Activated naive CD8-positive, alpha-beta T cell treated with anti-CD3 and anti-CD28 coated beads, Interleukin-2, amount 10 ng/mL, durations not matched to agents 7 days and 5 days (primary cell): Measurements from ENCODE around the gene RGL2. TPM values are rescaled to one million over a fixed set of nuclear protein-coding genes. Genes with fewer than 3 reads are reported as not detected.
A peak's percentile ranks its signal among the peaks of the same experiment; 100 is the strongest.
"Not testable (repeated sequence)": the region's sequence is repeated elsewhere in the genome, so short reads cannot be mapped to it uniquely, and the experiment has no call there.

Experiments
- ATAC-seq: fragments of 150-1000 bp; cut with Tn5 transposase; one replicate; pipeline ENCODE4 v1.10.0; 2021; ENCODE audit warnings: low read depth, moderate library complexity
- POLR2A ChIA-PET: fragments of 350-600 bp; sonication (Branson Sonifier 250); formaldehyde crosslinking; loops from one replicate; lab custom pipeline; 2021; ENCODE audit warnings: antibody characterized with exemption; lab: Charles Lee
- DNase-seq: peaks from one replicate; pipeline ENCODE4 v3.0.0; 2021
- H3K27ac Mint-ChIP-seq: one replicate; pipeline ENCODE4 v1.8.0; 2022; ENCODE audit warnings: mild to moderate bottlenecking, mixed read lengths
- H3K27me3 Mint-ChIP-seq: one replicate; pipeline ENCODE4 v1.8.0; 2022; ENCODE audit warnings: mild to moderate bottlenecking, moderate library complexity, mixed read lengths
- H3K36me3 Mint-ChIP-seq: one replicate; pipeline ENCODE4 v1.8.0; 2021; ENCODE audit warnings: mild to moderate bottlenecking, mixed read lengths
- H3K4me1 Mint-ChIP-seq: one replicate; pipeline ENCODE4 v1.8.0; 2021; ENCODE audit warnings: mixed read lengths
- H3K4me3 Mint-ChIP-seq: one replicate; pipeline ENCODE4 v1.8.0; 2022; ENCODE audit warnings: mild to moderate bottlenecking, moderate library complexity, mixed read lengths
- H3K9me3 Mint-ChIP-seq: one replicate; pipeline ENCODE4 v1.8.0; 2021; ENCODE audit warnings: mixed read lengths
- total RNA-seq, 2 experiments: library from RNA; stranded (reverse); gene quantifications; one replicate each; pipeline ENCODE4 v1.2.3, GENCODE V29; 2021

RGL2 gene
- total RNA-seq, 2 experiments from 2014 or later, result 65.4 to 65.5 TPM

GRCh38 chr6:33273129-33273923, 25.4 kb downstream of the RGL2 start:
- Mint-ChIP-seq H3K9me3 (no peaks in the 10 kb centered on the region), H3K4me3 (peak overlapping the region; percentile 94), H3K27me3 (no peaks in the 10 kb centered on the region), H3K4me1 (peaks cover 44% of the 10 kb centered on the region), H3K36me3 (peaks cover 52% of the 10 kb centered on the region), H3K27ac (peak overlapping the region; percentile 99)
- no peak for ATAC-seq
- DNase-seq, result no peak
- POLR2A ChIA-PET, result interaction anchor here (0.6 to 4.3 kb wide), 5 partner anchors 16 to 306 kb away, joined by 4 to 52 read pairs (median 8); partner anchors contain the start of genes BAK1, PFDN6, PHF1 and WDR46

GRCh38 chr6:33272275-33273128, 26.2 kb downstream of the RGL2 start:
- peaks cover 44% of the 10 kb centered on the region for H3K4me1 Mint-ChIP-seq
- peak overlapping the region; percentile 99 for H3K27ac Mint-ChIP-seq
- H3K36me3 Mint-ChIP-seq, result peaks cover 57% of the 10 kb centered on the region
- POLR2A ChIA-PET, result interaction anchor here (0.6 to 4.3 kb wide), 24 partner anchors 9 to 1390 kb away, joined by 3 to 52 read pairs (median 6); partner anchors contain the start of genes BAK1, CUTA, HSD17B8 and PFDN6
- peak overlapping the region; percentile 94 for H3K4me3 Mint-ChIP-seq
- no peaks in the 10 kb centered on the region for H3K27me3 Mint-ChIP-seq
- DNase-seq (no peak), ATAC-seq (peak; percentile 6)
- no peaks in the 10 kb centered on the region for H3K9me3 Mint-ChIP-seq

- ATAC-seq, result peak; percentile 91
- H3K4me1 Mint-ChIP-seq, result peaks cover 43% of the 10 kb centered on the region
- peak within 1 kb of the TSS; percentile 99 for H3K27ac Mint-ChIP-seq
- H3K9me3 Mint-ChIP-seq, result no peaks in the 10 kb centered on the region
- POLR2A ChIA-PET, result interaction anchor here (0.7 to 4.3 kb wide), 28 partner anchors 8 to 1076 kb away, joined by 3 to 52 read pairs (median 6); partner anchors contain the start of genes BAK1, CUTA, HSD17B8 and PFDN6
- peak within 1 kb of the TSS; percentile 94 for H3K4me3 Mint-ChIP-seq
- H3K27me3 Mint-ChIP-seq, result no peaks in the 10 kb centered on the region
- peaks cover 56% of the 10 kb centered on the region for H3K36me3 Mint-ChIP-seq
- peak; percentile 87 for DNase-seq
These were observed 27.1 kb downstream of the RGL2 start, which contains the start of the genes RPS18 and VPS52 for GRCh38 chr6:33271468-33272274. TSS of gene RPS18 (plus strand) at chr6:33272075. CDS start at chr6:33272120, 45 bp downstream. TSS of gene VPS52 (minus strand) at chr6:33271876. CDS start at chr6:33271675, 201 bp downstream.

- ATAC-seq, result peak; percentile 14
- POLR2A ChIA-PET, result interaction anchor here (0.7 to 4.3 kb wide), 20 partner anchors 10 to 1076 kb away, joined by 3 to 52 read pairs (median 6); partner anchors contain the start of genes CUTA, HSD17B8, PFDN6 and PHF1
- no peak for DNase-seq
- Mint-ChIP-seq H3K4me3 (peak overlapping the region; percentile 94), H3K36me3 (peaks cover 53% of the 10 kb centered on the region), H3K27me3 (no peaks in the 10 kb centered on the region), H3K27ac (peak overlapping the region; percentile 99), H3K9me3 (no peaks in the 10 kb centered on the region), H3K4me1 (peaks cover 37% of the 10 kb centered on the region)
These were observed 27.6 kb downstream of the RGL2 start for GRCh38 chr6:33271117-33271467.

- no peaks in the 10 kb centered on the region for H3K9me3 Mint-ChIP-seq
- ATAC-seq, result no peak
- H3K27me3 Mint-ChIP-seq, result no peaks in the 10 kb centered on the region
- POLR2A ChIA-PET, result interaction anchor here (1.0 to 1.2 kb wide), 2 partner anchors 8 to 45 kb away, joined by 3 read pairs; partner anchors contain the start of genes RPS18 and VPS52
- H3K27ac Mint-ChIP-seq, result no peak overlapping the region
- H3K4me3 Mint-ChIP-seq, result no peak overlapping the region
- DNase-seq, result no peak
- peaks cover 38% of the 10 kb centered on the region for H3K36me3 Mint-ChIP-seq
- peaks cover 12% of the 10 kb centered on the region for H3K4me1 Mint-ChIP-seq
These were observed 34.7 kb downstream of the RGL2 start for GRCh38 chr6:33264015-33264414.

GRCh38 chr6:33262490-33262889, 36.3 kb downstream of the RGL2 start:
- POLR2A ChIA-PET, ATAC-seq, H3K27me3 Mint-ChIP-seq, H3K4me3 Mint-ChIP-seq, H3K27ac Mint-ChIP-seq, H3K9me3 Mint-ChIP-seq, DNase-seq: not testable (repeated sequence)
- H3K4me1 Mint-ChIP-seq, result peaks cover 12% of the 10 kb centered on the region
- peaks cover 32% of the 10 kb centered on the region for H3K36me3 Mint-ChIP-seq

GRCh38 chr6:33259032-33259431, 39.7 kb downstream of the RGL2 start:
- no peak for DNase-seq
- POLR2A ChIA-PET, result interaction anchor here (0.6 to 4.1 kb wide), 3 partner anchors 9 to 43 kb away, joined by 6 to 16 read pairs (median 15); partner anchors contain the start of genes RPS18 and VPS52
- H3K36me3 Mint-ChIP-seq, result peaks cover 26% of the 10 kb centered on the region
- H3K27ac Mint-ChIP-seq, result no peak overlapping the region
- H3K4me1 Mint-ChIP-seq, result peaks cover 10% of the 10 kb centered on the region
- H3K27me3 Mint-ChIP-seq, result no peaks in the 10 kb centered on the region
- ATAC-seq, result no peak
- H3K9me3 Mint-ChIP-seq, result no peaks in the 10 kb centered on the region
- no peak overlapping the region for H3K4me3 Mint-ChIP-seq

GRCh38 chr6:33254591-33254990, 44.2 kb downstream of the RGL2 start:
- Mint-ChIP-seq H3K27me3 (no peaks in the 10 kb centered on the region), H3K4me1 (peaks cover 18% of the 10 kb centered on the region), H3K4me3 (no peak overlapping the region), H3K9me3 (no peaks in the 10 kb centered on the region), H3K36me3 (peaks cover 20% of the 10 kb centered on the region), H3K27ac (no peak overlapping the region)
- DNase-seq (no peak), ATAC-seq (no peak)
- POLR2A ChIA-PET, result interaction anchor here (0.6 to 0.9 kb wide), 4 partner anchors 18 to 1410 kb away, joined by 3 read pairs; partner anchors contain the start of gene RING1

- ATAC-seq, result no peak
- Mint-ChIP-seq H3K4me3 (no peak overlapping the region), H3K9me3 (no peaks in the 10 kb centered on the region), H3K27me3 (no peaks in the 10 kb centered on the region), H3K36me3 (peaks cover 15% of the 10 kb centered on the region), H3K27ac (no peak overlapping the region), H3K4me1 (peaks cover 26% of the 10 kb centered on the region)
- no peak for DNase-seq
- POLR2A ChIA-PET, result interaction anchor here (1.5 kb wide), 1 partner anchor 44 kb away, joined by 3 read pairs; the partner anchor contains the start of gene RING1
These were observed 46.0 kb downstream of the RGL2 start for GRCh38 chr6:33252759-33253158.

- ATAC-seq (no peak), DNase-seq (no peak)
- Mint-ChIP-seq H3K9me3 (no peaks in the 10 kb centered on the region), H3K4me1 (peaks cover 26% of the 10 kb centered on the region), H3K27ac (no peak overlapping the region), H3K4me3 (peak overlapping the region; percentile 32), H3K36me3 (peaks cover 14% of the 10 kb centered on the region), H3K27me3 (peaks cover 2% of the 10 kb centered on the region)
- POLR2A ChIA-PET, result interaction anchor here (0.7 to 4.1 kb wide), 5 partner anchors 9 to 141 kb away, joined by 3 to 39 read pairs (median 15); partner anchors contain the start of genes B3GALT4, RING1, RPS18 and VPS52
These were observed 47.2 kb downstream of the RGL2 start for GRCh38 chr6:33251395-33252012.

GRCh38 chr6:33250731-33251130, 48.0 kb downstream of the RGL2 start:
- H3K36me3 Mint-ChIP-seq, result peaks cover 14% of the 10 kb centered on the region
- no peaks in the 10 kb centered on the region for H3K9me3 Mint-ChIP-seq
- no peak for DNase-seq
- H3K4me3 Mint-ChIP-seq, result peak overlapping the region; percentile 87
- peaks cover 26% of the 10 kb centered on the region for H3K4me1 Mint-ChIP-seq
- no peak for ATAC-seq
- peak overlapping the region; percentile 91 for H3K27ac Mint-ChIP-seq
- peaks cover 6% of the 10 kb centered on the region for H3K27me3 Mint-ChIP-seq
- POLR2A ChIA-PET, result interaction anchor here (0.6 to 4.1 kb wide), 6 partner anchors 9 to 199 kb away, joined by 3 to 39 read pairs (median 20); partner anchors contain the start of genes B3GALT4, HSD17B8, RING1 and RPS18
